Hematopoietic multipotent progenitor cell treated with erythropoietin and hydrocortisone succinate and interleukin-3 and kit ligand, for 6 days (in vitro differentiated cells): ENCODE results near the gene HNRNPL.
A peak's percentile ranks its signal among the peaks of the same experiment; 100 is the strongest.
"Not testable (repeated sequence)": the region's sequence is repeated elsewhere in the genome, so short reads cannot be mapped to it uniquely, and the experiment has no call there.

ENCODE experiments used
- DNase-seq: peaks from one replicate; pipeline ENCODE4 v3.0.0-alpha.2; 2015

HNRNPL gene

DNA sequence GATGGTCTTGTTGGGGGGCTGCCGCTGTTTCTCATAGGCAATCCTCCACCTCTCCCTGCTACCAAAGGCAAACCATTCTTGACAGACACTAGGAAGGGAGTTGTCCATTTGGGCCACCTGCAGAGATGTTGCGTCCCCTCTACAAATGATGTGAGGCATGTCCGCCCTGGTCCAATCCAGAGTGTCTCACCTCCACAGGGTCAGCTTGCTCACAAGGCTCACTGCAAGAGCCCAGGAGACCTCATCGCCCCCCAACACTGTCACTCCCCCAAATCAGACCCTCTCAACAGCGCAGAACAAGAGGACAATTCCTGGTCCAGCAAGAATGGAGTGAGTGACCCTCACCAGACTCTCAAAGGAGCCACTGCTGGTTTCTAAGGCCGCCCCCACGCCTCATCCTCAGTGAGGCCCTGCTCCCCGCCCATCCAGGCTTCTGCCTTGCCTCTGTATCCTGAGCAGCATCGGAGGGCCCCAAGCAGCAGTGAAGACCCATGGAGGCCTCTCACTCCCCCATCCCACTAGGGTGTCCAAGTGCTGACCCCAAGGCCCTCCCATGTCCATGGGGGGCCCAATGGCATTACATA is 6.5 kb downstream of the HNRNPL start:
- no peak for DNase-seq

DNA sequence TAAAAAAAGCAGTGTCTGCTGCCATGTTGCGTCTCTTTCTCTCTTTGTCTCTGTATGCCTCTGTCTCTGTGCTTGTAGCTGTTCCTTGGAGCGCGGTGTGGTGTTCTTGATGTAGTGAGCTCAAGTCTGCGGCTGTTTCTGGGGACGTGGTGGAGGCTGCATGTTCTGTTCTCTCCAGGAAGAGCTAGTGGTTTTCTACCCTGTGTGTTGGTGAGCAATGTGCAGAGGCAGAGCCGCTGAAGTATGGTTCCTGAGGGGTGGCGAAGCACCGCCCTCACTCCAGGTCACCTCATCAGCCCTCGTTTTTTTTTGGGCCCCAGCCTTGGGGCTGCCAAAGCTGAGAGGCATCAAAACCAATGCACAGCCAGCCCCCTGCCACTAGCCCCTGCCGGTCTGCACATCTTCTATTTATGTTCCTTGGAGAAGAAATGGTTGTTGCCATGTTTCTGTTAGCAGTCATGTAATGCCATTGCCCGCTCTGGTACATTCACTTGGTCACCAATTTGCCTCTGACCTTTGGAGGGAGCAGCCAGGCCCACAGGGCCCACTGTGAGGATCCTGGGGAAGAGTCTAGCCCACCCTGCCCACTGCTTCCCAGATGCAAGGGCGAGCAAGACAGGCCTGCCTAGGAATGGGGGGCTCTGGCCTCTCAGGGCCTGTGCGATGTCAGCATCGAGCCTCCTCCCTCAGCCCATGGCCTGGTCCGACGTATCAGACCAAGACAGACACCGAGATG is 7.2 kb downstream of the HNRNPL start:
- no peak for DNase-seq

DNA sequence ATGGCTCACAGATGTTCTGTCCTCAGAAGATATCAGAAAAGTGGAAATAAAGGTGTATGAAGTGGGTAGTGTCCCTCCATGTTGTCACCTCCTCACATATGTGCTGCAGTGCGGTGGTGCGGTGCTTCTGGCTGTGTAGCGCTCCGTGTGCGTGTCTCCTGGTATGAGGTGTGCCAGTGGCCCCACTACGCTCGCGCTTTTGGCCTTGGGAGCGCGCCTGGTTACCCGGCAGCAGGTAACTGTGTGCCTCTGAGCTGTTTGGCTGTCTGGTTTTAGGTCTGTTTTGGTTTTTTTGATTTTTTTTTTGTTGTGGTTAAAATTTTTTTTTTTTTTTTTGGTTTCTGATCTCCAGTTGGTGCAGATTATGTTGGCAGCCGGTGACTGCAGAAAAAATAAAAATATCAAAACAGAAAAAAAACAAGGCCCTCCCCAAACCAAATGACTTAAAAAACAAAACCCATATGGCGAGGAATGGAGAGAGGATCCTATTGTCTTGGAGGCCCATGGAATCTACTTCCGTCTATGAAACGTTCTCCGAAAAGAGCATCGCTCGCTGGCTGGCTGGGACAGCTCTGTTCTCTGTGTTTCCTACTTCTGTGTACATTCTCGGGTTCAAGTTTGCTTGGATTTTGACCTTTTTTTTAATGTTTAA is 7.9 kb downstream of the HNRNPL start:
- DNase-seq = no peak

- no peak for DNase-seq
Observed at GRCh38 chr19:38841180-38841766, 8.5 kb downstream of the HNRNPL start.

DNA sequence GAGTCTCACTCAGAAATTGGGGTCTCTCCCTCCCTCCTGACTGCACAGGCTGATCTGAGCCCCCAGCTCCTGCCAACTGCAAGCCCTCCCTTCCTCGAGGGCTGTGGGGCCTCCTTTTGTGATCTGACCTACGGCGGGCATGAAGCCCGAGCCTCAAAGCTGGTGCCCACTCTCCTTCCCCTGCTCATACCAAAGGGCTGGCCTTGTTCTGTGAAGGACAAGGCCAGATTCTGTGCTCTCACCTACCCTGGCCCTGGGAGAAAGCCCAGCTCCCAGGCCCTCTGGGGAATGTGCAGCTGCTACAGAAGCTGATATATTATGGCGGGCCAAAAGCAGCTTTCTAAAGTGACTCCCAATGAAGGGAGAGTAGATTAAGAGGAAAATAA is 9.2 kb downstream of the HNRNPL start:
- no peak for DNase-seq

DNA sequence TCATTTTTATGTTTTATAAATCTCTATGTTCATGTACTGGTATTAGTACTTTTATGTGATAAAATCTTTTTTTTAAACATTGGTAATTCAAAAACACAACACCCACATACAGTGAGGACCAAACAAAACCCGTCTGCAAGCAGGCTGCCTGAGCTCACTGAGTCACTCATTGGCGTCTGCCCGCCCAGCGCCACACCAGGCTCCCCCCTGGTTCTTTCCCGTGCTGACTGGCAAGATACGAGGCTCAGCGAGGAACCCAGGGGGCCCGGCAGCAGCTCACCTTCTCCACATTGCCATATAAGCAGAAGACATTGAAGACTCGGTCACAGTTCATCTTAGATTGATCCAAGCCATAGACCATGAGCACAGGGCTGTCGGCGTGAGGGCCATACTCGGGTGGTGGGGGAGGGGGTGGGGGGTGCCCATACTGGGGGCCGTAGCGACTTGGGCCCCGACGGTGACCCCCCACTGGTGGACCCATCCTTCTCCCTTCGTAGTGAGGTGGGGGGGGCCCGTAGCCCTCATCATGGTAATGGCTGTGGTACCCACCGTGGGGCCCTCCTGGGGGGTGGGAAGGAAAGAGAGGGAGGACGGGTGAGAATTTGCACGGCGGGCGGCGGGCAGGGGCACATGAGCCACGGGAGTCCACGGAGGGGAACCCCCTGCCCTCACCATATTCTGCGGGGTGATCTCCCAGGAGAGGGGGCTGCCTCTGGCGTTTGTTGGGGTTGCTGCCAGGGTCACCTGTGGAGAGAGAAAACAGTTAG is 9.8 kb downstream of the HNRNPL start:
- no peak for DNase-seq

DNA sequence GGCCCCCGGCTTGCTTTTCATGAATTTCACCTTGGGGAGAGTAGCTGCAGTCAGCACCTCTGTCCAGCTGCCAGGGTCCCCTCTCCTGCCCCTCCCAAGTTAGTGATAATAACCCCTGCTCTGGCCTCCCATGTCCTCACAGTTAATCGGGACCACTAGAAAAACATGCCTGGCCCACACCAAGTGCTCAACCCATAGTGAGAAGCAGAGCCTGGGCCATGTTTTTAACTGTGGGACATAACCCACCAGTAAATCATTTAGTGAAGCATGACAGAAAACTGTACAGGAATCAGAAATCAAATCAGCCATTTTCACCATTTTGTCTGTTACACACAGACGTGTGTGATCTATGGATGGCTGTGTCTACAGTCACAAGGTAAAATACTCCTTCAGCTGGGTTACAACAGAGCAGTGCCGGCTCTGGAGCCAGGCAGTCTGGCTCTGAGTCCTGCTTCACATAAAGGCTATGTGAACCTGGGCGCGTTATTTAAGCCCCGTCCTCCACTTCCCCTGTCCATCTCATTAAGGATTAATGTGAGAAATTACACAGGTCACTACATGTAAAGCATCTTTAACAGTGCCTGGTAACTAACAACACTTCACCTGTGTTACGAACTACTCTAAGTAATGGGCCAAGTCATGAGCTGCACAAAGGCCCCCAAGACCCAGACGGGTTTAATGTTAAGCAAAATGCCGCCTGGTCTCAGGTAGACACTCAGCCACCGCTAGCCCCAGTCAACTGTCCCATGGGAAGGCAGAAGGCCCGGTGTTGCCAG is 10.6 kb downstream of the HNRNPL start:
- no peak for DNase-seq

- no peak for DNase-seq
Observed at GRCh38 chr19:38838208-38838985, 11.4 kb downstream of the HNRNPL start.

GRCh38 chr19:38837656-38838121 is 12.1 kb downstream of the HNRNPL start:
- DNase-seq = no peak

GRCh38 chr19:38836983-38837626 is 12.7 kb downstream of the HNRNPL start:
- no peak for DNase-seq

- DNase-seq = no peak
Observed at GRCh38 chr19:38836159-38836982, 13.4 kb downstream of the HNRNPL start.

DNA sequence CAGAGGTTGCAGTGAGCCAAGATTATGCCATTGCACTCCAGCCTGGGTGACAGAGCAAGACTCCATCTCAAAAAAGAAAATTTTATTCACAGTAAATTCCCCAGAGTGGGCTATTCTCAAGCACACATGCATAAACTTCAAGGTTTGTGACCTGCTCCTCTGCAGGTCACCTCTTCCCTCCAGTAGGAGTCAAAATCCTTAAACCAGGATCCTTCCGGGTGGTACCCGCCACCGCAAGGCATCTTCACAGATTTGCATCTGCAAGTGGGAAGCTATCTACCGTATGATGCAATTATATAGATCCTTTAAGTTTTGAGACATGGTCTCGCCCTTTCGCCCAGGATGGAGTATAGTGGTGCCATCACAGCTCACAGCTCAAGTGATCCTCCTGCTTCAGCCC is 15.2 kb downstream of the HNRNPL start:
- DNase-seq = no peak

GRCh38 chr19:38834104-38834490 is 15.7 kb downstream of the HNRNPL start:
- DNase-seq = no peak

DNA sequence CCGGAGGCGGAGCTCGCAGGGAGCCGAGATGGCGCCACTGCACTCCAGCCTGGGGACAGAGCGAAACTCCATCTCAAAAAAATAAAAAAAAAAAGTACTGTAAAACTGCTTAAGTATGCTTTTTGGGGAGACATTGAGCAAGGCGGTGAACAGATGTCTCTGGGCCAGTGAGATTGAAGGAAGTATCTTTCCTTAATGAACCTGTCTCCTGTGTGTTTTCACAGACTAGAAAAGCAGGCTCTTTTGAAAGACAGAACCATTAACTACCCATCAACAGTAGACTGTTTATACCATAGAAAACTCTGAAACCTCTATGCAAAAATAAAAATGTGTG is 16.7 kb downstream of the HNRNPL start:
- no peak for DNase-seq

DNA sequence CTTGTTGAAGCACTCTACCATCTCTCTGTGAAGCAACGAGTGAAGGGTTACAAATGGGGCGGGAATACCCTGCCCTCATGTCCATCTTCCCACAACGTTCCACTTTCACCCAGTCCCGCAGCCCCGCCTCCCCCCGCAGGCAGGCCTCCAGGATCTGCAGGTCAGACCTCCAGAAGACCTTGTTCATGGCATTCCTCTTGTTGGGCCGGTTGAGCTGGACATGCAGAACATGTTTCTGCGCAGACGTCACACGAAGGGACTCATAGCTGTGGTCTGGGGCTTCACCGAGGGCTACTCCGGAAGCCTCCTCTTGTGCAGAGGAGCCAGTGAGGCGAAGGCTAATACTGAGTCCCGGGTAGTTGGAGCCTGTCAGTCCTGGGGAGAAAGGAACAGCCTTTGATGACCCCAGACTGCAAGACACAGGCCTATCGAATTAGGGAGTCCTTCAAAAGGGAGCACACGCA is 18.6 kb downstream of the HNRNPL start:
- peak; percentile 57 for DNase-seq

DNA sequence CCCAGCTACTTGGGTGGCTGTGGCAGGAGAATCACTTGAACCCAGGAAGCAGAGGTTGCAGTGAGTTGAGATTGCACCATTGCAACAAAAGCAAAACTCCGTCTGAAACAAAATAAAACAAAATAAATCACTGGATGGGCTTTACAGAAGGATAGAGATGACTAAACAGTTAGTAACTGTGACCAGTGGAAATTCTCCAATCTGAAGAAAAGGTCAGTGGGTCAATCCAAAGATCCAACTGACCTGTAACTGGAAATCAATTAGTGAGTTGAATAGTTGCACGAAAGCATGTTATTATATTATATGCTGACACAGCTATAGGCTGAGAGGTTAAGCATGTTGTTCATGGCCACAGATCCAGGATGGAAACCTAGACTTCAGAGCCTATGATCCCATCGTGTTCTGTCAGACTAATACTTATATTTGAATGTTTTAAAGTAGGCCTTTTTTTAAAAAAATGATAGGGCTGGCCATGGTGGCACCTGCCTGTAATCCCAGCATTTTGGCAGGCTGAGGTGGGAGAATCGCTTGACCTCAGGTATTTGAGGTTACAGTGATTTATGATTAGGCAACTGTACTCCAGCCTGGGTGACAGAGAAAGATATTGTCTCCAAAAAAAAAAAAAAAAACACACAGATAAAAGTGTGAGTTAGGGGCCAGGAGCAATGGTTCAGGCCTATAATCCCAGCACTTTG is 19.6 kb downstream of the HNRNPL start:
- DNase-seq = no peak

DNA sequence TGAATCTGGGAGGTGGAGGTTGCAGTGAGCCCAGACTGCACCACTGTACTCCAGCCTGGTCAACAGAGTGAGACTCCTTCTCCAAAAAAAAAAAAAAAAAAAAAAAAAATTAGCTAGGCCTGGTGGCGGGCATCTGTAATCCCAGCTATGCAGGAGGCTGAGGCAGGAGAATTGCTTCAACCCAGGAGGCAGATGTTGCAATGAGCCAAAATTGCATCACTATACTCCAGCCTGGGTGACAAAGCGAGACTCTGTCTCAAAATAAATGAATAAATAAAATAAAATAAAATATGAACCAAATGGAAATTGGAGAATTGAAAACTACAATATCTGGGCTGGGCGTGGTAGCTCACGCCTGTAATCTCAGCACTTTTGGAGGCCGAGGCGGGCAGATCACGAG is 20.6 kb downstream of the HNRNPL start:
- DNase-seq = not testable (repeated sequence)

GRCh38 chr19:38826856-38827551 is 22.8 kb downstream of the HNRNPL start:
- no peak for DNase-seq

DNA sequence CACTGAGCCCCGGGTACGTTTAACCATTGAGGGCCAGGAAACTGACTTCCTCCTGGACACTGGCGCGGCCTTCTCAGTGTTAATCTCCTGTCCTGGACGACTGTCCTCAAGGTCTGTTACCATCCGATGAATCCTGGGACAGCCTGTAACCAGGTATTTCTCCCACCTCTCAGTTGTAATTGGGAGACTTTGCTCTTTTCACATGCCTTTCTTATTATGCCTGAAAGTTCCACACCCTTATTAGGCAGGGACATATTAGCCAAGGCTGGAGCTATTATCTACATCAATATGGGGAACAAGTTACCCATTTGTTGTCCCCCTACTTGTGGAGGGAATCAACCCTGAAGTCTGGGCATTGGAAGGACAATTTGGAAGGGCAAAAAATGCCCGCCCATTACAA is 23.9 kb downstream of the HNRNPL start:
- DNase-seq = not testable (repeated sequence)
